HUDEP-2 (cell line): ENCODE results near the gene APMAP.
"Not testable (repeated sequence)": the region's sequence is repeated elsewhere in the genome, so short reads cannot be mapped to it uniquely, and the experiment has no call there.

Source experiments
- DNase-seq, 76 experiments: peaks; one replicate each; lab custom pipeline; 2025; ENCODE audit not compliant: unreplicated experiment in 76 of 76; lab: John Stamatoyannopoulos, UW

Gene APMAP

DNA sequence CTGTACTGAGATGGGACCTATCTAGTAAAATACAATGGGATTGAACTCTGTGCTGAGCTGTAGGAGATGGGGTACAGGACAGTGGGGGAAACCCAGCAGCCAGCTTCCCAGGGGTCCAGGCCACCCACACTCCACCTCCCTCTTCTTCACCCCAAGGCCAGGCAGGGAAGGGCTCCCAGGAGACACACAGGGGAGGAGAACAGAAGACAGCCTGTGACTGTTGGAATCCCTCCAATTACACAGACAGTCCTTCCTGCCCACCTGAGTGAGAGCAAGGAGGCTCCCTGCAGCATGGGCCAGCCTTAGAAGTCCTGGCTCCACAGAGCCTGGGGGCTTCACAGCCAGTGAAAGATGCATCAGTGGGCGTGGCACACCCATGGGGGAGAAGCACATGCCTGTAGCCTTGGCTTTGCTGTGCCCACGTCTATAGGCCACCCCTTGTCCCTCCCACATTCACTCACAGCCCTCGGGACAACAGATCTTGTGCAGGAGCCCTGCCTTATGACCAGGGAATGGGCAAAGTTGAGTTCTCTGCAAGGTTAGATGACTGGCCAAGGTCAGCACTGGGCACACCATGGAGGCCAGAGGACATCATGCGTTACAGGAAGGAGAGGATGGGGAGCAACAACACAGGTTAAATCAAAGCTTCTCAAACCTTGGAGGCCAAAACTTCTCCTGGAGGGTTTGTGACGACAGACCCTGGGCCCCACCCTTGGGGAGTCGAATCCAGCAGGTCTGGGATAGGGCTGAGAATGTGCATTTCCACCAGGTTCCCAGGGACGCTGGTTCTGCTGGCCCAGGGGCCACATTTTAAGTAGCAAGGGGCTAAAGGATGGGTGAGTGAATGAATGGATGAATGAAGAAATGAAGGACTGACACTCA, 55.8 kb downstream of the APMAP start:
- DNase-seq = no peak

DNA sequence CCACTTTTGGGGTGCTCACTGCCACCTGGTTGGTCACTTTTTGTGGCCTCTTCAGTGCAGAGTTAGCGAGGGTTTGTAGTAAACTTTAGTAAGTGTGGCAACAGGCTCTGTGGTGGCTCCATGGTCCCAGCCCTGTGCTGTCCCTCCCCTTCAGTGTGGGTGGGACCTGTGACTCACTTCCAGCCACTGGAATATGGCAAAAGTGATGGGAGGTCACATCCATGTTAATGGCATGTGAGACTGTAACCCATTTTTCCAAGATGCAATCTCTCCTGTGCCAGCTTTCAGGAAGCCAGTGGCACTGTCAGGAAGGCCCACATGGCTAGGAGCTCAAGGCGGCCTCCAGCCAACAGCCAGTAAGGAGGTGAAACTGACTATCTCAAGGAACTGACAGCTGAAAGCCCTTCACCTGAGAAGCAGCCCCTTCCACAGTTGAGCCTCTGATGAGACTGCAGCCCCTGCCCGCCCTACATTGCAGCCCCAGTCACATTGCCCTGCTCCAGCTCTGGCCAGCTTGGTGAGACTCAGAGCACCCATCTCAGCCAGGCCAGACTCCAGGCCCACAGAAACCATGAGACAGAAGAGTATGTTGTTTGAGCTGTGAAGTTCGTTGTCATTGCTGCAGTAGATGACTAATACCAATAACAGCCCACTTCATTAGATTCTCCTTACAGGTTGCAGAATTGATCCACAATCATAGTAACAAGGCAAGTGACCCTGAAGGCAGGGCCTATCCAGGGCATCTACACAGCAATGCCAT, 56.6 kb downstream of the APMAP start:
- no peak for DNase-seq

DNA sequence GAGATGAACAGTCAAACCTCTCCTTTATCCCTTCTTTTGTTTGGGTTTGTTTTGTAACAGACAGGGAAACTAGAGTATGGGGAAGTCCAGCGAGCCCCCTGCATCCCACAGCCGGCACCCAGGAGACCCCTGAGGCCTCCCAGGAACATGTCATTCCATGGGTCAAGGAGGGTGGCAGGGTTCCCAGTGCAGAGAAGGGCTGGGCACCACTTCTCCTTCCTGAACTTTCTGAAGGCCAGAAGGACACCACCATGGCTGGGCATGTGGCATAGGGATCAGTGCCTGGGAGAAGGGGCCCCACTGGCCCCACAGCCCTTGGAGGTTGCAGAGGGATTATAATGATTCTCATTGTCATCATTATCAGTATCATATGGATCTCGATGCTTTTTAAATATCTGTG, 57.4 kb downstream of the APMAP start:
- DNase-seq = no peak

- DNase-seq = no peak
These were observed 57.8 kb downstream of the APMAP start for GRCh38 chr20:24934716-24935115.

GRCh38 chr20:24934101-24934661, 58.4 kb downstream of the APMAP start:
- DNase-seq = no peak

DNA sequence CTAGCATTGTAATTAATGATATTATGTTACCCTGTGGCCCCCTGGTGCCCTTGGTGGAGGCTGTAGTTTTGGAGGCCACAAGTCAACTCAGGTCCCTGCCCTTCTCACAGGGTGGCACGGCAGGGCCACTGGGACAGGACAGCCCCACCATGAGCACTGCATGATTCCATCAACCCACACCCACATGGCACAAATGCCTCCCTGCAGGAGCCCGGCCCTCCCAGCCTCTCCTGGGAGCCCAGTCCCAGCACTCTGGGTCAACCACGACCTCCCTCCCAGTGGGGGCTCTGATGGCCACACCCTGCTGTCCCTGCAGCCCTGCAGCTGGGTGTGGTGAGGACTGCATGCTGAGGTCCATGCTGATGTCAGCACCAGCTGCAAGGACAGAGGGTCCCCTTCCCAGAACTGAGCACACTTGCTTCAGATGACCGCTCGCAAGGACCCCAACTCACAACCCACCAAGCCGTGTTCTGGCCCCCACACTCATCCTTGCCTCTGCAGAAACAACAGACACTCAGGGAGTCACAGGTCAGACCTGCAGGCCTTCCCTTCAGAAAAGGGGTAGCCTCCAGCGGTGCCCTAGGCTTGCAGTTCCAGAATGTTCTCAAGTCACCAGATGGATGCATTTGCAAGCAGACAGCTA, 59.2 kb downstream of the APMAP start:
- DNase-seq = no peak

GRCh38 chr20:24931893-24932292, 60.7 kb downstream of the APMAP start:
- not testable (repeated sequence) for DNase-seq

GRCh38 chr20:24930724-24931688, 61.5 kb downstream of the APMAP start:
- not testable (repeated sequence) for DNase-seq

DNA sequence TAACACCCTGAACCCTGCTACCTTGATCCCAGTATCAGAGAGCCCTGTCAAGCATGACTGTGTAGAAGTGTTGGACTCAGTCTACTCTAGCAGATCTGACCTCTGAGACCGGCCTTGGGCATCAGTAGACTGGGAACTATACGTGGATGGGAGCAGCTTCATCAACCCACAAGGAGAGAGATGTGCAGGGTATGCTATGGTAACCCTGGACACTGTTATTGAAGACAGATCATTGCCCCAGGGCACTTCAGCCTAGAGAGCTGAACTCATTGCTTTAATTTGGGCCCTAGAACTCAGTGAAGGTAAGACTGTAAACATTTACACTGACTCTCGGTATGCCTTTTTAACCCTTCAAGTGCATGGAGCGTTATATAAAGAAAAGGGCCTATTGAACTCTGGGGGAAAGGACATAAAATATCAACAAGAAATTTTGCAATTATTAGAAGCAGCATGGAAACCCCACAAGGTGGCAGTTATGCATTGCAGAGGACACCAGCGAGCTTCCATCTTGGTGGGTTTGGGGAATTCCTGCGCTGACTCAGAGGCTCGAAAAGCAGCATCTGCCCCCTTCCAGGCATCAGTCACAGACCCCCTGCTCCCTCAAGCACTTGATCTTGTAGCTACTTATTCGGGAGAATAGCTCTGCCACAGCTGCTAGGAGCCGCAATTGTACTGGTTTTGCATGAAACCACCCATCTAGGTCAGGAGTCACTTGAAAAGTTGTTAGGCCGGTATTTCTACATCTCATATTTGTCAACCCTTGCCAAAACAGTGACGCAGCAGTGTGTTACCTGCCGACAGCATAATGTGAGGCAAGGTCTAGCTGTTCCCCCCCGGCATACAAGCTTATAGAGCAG, 62.5 kb downstream of the APMAP start:
- DNase-seq = not testable (repeated sequence)

DNA sequence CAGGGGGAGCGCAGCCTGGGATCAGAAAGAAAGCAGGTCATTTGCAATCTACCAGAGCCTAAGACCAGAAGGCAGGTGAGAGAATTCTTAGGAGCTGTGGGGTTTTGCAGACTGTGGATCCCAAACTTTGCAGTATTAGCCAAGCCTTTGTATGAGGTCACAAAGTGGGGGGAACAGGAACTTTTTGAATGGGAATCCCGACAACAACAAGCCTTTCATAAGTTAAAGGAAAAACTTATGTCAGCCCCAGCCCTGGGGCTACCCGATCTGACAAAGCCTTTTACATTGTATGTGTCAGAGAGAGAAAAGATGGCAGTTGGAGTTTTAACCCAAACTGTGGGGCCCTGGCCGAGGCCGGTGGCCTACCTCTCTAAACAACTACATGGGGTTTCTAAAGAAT, 63.3 kb downstream of the APMAP start:
- not testable (repeated sequence) for DNase-seq

- not testable (repeated sequence) for DNase-seq
These were observed 71.8 kb downstream of the APMAP start for GRCh38 chr20:24920706-24921105.

DNA sequence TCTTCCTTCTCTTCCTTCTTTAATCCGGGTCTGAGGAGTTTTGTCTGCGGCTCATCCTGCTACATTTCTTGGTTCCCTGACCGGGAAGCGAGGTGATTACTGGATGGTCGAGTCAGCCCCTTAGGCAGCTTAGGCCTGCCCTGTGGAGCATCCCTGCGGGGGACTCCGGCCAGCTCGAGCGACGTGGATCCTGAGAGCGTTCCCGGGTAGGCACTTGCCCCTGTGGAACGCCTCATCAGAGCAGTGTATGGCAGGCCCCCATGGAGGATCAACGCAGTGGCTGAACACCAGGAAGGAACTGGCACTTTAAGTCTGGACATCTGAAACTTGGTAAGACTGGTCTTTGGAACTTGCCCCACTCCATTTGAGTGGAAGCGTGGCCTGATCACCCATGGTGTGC, 72.9 kb downstream of the APMAP start:
- DNase-seq = not testable (repeated sequence)

GRCh38 chr20:24918579-24919566, 73.7 kb downstream of the APMAP start:
- no peak for DNase-seq

GRCh38 chr20:24917797-24918578, 74.6 kb downstream of the APMAP start:
- DNase-seq = peak in 33 of 76 experiments; percentile 1 to 49 (median 18)

- no peak for DNase-seq
These were observed 75.5 kb downstream of the APMAP start for GRCh38 chr20:24917056-24917455.

- DNase-seq = no peak
These were observed 76.1 kb downstream of the APMAP start for GRCh38 chr20:24916412-24916811.

DNA sequence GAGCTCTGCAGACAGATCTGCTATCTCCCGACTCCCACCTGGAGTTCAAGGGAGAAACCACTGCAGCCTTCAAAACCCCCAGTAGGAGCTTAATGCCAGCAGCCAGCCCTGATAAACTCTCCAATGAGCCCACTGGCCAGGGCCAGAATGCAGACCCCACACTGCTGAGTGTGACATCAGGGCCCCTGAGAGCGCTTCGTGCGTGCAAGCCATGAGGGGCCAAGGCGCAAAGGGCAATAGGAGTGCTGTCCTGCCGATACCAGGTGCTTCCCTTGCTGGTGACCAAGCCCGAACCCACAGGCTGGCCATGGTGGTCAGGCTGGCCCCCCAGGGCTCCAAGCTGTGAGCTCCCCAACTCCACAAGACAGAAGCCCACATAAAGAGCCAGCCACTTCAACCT, 76.7 kb downstream of the APMAP start:
- DNase-seq = no peak
